Measurements from ENCODE around the gene MN1.

Gene MN1

DNA sequence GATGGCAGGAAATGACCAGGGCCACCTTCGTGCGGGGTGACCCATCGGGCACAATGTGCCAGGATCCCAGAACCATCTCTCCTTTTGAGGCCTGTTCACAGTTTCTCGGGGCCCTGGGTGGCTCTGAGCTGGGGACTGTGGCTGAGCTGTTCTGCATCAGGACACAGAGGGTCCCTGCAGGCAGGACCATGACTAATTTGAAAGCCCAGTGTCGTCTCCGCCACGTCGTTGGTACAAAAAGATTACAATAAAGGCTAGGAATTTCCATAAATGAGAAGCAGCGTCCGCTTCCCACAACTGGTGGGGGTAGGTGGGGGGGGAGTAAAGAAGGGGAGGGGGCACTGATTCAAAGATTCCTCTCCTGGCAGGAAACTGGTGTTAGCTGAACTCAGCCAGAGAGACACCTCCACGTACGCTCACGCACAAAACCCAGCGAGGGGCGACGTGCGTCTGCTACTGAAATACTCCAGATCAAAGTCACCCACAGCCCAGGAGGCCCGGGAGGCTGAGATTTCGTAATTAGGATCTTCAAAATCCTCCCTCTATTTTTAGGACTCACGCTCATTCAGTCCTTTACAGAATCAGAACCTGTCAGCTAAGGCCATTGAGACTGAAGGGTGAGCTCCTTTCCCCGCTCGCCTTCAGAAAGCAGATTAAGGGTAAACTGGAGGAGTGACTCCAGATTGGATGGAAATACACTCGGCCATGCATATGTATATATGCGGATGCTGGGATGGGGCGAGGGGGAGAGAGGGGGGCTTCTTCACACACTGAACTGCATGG is 11.0 kb downstream of the MN1 start:
- TF ChIP-seq GATA2 (IDR thresholded peaks at IDR 0.05; ENCODE audit: low read depth, low read length) (no peak), GATA3 (IDR thresholded peaks at IDR 0.05; ENCODE audit: low read depth, low read length) (no peak)

DNA sequence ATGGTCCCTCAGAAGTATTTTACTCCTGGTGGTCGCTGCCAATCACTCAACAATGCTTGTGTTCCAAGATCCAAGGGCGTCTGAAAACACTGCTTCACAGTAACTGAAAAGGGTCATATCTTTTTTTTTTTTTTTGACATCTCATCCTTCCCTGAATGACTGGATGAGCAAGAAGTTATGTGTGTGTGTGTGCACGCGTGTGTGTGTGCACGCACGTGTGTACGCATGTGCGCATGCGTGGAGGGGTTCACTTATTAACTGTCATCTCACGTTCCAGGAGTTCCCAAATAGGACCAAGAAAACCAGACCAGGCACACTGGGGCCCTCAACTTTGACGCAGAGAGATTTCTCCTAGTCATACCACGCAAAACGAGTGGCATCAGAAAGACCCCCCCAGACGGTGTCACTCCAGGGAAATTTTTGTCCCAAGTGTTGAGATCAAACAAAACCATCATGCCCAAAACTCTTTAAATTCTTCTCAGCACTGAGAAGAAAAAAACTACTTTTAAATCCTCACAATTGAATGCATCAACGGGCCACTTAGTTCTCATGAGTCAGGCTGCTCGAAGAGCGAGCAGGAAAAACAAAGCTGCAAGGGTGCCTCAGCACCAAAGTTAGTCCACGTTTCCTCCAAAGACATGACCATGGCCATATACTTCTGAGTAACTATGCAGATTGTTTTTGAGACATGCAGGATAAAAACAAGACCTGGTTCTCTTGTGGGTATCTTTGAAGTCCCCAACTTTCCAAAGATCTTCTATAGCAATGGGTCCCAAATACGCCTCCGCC is 12.9 kb downstream of the MN1 start:
- TF ChIP-seq GATA2 (IDR thresholded peaks at IDR 0.05; ENCODE audit: low read depth, low read length) (no peak), GATA3 (IDR thresholded peaks at IDR 0.05; ENCODE audit: low read depth, low read length) (no peak)

DNA sequence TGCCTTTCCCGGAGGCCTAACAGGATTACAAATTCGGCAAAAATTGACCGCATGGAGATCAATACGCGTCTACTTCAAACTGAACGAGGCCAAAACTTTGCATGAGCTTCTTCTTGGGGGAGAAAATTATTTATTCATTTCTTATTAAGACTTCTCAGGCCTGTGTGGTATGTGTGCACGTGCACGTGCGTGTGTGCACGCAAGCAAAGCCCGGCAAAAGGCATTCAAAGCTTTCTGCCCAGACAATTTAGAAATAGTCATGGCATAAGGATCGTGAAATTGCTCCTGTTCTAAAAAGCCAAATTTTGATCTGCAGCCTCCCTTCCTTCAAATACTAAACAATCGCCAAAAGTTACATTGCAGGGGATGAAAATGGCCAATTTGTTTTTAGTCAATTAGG is 14.6 kb downstream of the MN1 start:
- TF ChIP-seq GATA2 (IDR thresholded peaks at IDR 0.05; ENCODE audit: low read depth, low read length) (no peak), GATA3 (IDR thresholded peaks at IDR 0.05; ENCODE audit: low read depth, low read length) (no peak)

DNA sequence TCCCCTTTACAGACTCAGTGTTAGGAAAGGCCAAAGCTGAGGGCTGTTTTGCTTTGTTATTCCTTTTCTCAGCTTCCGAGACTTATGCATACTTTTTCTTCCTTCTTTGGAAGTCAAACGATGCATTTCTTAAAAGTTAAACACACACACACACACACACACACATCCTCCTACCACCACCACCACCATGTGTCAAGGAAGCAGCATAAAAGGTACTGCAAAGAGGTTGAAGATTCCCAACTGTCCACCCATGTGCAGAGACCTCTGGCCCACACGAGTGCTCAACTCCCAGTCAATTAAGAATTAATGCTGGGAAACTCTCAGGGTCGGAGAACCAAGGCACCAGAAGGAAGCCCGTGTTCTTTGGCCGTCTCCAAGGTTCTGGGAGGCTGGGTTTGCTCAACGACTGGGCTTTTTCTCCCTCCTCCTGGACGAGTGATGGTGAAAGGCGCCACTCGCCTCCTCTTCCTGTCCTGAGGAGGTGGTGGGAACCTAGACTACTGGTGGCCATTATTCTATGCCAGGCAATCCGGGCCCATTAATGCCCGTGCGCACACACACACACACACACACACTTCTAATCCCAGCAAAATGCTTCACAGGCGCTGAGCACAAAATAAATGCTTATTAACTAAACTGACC is 15.1 kb downstream of the MN1 start:
- TF ChIP-seq GATA2 (IDR thresholded peaks at IDR 0.05; ENCODE audit: low read depth, low read length) (no peak), GATA3 (IDR thresholded peaks at IDR 0.05; ENCODE audit: low read depth, low read length) (no peak)

DNA sequence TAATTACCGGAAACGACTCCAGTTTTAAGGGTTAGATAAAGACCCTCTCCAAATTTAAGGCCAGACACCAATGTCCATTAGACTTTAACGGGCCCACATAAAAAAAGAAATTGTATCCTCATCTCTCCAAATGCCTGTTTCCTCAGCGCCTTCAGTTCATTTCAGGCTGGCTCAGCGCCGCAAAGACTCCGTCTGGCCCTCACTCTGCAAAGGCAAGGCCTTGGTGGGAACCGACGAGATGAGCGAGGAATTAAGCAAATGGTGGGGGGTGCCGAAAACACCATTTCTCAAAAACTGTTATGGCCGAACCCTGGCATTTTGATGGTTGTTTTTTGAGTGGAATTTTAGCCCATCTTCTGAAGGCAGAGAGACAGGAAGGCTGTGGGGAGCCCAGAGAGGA is 15.7 kb downstream of the MN1 start:
- no peak for TF ChIP-seq GATA3 (IDR thresholded peaks at IDR 0.05; ENCODE audit: low read depth, low read length)
- no peak for TF ChIP-seq GATA2 (IDR thresholded peaks at IDR 0.05; ENCODE audit: low read depth, low read length)

DNA sequence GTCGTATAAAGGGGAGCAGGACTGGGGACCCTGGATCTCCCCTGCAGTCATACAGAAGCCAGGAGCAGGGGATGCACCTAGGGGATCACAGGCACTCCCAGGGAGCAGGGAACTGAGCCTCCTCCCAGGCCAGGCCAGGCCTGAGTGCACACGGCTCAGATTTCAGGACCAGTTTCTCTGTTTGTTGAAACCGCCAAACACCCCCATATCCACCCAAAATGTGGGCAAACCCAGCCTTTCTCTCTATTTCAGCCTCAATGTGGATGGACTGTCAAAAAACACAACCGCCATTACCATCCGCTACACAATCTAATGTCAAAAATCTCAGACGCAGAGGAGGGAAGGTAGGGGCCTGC is 17.5 kb downstream of the MN1 start:
- no peak for TF ChIP-seq GATA2 (IDR thresholded peaks at IDR 0.05; ENCODE audit: low read depth, low read length)
- TF ChIP-seq GATA3 (IDR thresholded peaks at IDR 0.05; ENCODE audit: low read depth, low read length): no peak

DNA sequence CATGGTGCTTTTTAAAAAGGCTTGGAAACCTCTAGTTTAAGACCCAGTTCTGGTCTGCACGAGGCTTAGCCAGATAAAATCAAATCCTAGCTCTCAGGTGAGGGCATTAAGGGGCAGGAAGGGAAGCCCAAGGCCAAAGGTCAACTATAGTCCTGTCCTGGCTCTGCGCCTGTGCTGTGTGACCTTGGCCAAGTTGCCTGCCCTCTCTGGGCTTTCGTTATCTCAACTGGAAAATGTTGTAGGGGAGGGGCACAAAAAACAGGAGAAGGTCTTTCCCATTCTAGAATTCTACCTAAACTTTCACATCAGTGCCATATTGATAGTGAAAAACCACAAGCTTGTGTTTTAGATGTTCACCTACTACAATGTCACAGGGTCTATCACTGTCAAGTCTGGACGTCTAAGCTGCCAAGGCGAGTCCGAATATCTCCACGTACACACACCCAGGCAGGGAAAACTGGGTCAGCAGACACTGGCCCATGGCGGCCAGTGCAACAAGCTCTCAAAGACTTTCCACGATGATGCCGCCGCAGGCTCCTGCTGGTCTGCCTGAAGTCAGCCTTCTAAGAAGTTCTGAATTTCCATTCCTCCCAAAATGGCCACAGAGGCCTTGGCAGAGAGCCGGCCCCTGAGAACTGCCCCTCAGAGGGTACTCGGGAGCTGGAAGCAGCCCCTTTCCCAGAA is 18.0 kb downstream of the MN1 start:
- no peak for TF ChIP-seq GATA3 (IDR thresholded peaks at IDR 0.05; ENCODE audit: low read depth, low read length)
- no peak for TF ChIP-seq GATA2 (IDR thresholded peaks at IDR 0.05; ENCODE audit: low read depth, low read length)

DNA sequence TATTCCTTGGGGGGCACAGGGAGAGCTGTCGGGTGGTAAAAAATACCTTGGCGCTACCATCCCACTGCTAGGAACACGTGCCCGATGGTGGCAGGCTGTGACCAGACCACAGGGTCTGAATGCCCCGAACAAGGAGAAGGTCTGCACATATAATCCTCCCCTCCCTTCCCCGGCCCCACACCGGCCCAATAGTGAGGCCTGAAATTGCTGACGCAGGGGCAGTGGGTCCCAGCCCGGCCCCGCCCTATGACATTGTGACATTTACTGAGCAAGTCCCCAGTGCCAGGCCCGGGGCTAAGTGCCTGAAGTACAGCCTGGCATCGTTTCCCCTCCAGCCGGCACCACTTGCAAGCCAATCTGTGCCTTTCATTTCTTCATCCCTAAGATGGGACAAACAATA is 19.5 kb downstream of the MN1 start:
- TF ChIP-seq GATA2 (IDR thresholded peaks at IDR 0.05; ENCODE audit: low read depth, low read length): no peak
- TF ChIP-seq GATA3 (IDR thresholded peaks at IDR 0.05; ENCODE audit: low read depth, low read length): no peak

DNA sequence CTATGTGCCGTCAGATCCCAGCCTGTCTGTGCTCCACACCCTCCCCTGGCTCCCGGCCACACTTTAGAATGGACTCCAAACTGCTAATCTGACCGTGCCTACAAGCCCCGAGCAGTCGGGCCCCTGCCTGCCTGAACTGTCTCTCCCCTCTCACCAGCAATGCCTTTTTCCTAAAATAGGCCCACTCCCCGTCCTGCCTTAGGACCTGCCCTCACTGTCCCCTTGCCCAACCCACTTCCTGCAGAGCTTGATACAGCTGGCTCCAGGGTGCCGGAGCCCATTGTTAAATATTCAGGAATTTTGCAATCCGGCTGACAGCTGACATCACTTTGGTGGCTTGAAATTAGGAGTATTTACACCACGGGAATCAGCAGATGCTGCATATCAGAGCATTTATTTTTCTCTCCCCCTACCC is 21.4 kb downstream of the MN1 start:
- TF ChIP-seq GATA3 (IDR thresholded peaks at IDR 0.05; ENCODE audit: low read depth, low read length) (no peak), GATA2 (IDR thresholded peaks at IDR 0.05; ENCODE audit: low read depth, low read length) (no peak)

DNA sequence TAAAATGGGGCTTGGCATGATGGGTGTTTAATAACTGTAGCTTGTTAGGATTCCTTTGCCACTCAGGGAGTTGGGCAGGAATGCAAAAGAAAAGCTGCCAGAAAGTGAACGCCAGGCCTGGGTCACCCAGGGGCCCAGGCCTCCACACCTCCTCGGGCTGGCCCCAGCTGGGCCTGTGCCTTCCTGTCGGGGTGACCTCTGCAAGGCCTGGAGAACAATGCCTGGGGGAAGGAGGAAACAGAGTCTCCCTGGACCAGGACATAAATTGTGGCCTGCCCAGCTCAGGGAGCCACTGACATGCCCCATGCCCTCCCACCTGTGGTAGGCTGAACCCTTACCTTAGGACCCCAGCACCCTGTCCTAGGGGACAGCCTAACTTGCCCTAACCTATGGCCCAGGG is 21.9 kb downstream of the MN1 start:
- no peak for TF ChIP-seq GATA2 (IDR thresholded peaks at IDR 0.05; ENCODE audit: low read depth, low read length)
- no peak for TF ChIP-seq GATA3 (IDR thresholded peaks at IDR 0.05; ENCODE audit: low read depth, low read length)

DNA sequence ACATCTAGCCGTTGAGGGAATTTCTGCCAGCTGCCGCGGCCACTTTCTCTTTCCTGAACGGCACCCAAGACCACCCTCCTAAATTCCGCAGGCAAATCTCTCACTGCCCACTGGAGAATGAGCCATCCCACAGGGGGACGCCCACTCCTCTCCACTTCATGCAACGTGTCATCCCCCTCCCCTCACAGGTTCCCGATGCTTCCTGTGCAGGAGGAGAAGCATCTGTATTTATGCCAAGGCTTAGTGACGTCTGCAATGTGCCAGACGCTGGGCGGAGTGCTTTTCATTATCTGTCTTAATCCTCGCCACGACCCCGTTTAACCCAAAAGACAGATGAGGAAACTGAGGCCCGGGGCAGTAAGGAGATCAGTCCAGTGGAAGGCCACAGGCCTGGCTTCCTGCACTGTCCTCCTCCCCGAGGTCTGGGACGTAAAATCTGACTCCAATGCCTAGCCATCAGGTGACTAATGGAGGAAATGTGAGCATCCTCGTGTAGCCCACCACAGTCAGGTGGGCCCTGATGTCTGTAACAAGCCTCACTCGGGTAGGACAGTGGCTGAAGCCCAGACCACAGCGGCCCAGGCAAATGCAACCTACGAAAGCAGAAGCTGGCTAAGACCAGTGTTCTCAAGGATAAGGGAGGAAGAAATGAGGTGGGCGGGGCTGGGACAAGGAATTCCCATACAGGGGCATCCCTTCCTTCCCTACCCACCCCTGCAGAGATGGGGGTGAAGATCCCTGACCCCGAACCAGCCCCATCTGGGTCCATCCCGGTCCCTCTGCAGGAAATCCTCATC is 23.1 kb downstream of the MN1 start:
- TF ChIP-seq GATA3 (IDR thresholded peaks at IDR 0.05; ENCODE audit: low read depth, low read length) (no peak), GATA2 (IDR thresholded peaks at IDR 0.05; ENCODE audit: low read depth, low read length) (no peak)

DNA sequence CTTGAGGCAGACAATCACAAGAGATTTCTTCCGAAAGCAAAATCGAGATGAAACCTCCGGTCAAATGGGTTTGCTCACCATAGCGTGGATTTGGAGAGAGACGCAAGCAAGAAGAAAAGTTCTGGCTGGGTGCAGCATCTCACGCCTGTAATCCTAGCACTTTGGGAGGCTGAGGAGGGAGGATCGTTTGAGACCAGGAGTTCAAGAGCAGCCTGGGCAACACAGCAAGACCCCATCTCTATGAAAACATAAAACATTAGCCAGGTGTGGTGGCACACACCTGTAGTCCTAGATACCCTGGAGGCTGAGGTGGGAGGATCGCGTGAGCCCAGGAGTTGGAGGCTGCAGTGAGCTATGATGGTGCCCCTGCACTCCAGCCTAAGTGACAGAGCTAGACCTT is 24.4 kb downstream of the MN1 start:
- TF ChIP-seq GATA2 (IDR thresholded peaks at IDR 0.05; ENCODE audit: low read depth, low read length) (no peak), GATA3 (IDR thresholded peaks at IDR 0.05; ENCODE audit: low read depth, low read length) (no peak)

DNA sequence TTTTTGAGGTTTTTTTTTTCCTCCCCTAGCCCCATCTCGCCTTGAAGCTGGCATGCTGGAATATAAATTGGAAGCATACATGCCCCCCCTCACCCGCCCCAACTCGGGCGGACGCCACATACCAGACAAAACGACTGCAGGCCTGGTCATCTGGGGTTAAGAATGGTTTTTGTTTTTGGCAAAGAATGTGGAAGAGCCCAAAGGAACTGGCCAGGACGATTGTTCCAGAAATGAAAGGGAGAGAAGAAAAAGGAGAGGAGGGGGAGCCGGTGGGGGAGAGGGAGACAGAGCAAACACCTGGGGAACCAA is 25.0 kb downstream of the MN1 start:
- TF ChIP-seq GATA3 (IDR thresholded peaks at IDR 0.05; ENCODE audit: low read depth, low read length) (no peak), GATA2 (IDR thresholded peaks at IDR 0.05; ENCODE audit: low read depth, low read length) (no peak)
